Stimulated activated CD8-positive, alpha-beta memory T cell treated with anti-CD3 and anti-CD28 coated beads, Interleukin-15, amount 100 ng/mL, for 48 hours (primary cell): ENCODE results near the gene ST3GAL3.
"Not testable (repeated sequence)": the region's sequence is repeated elsewhere in the genome, so short reads cannot be mapped to it uniquely, and the experiment has no call there.

Source experiments
- DNase-seq, 2 donors: peaks; one replicate each; pipeline ENCODE4 v3.0.0-alpha.2; 2020; ENCODE audit warnings: low read depth in 2 of 2

ST3GAL3 gene

GRCh38 chr1:43822040-43822690, 114.8 kb downstream of the ST3GAL3 start:
- DNase-seq: no peak

GRCh38 chr1:43824795-43825194, 117.5 kb downstream of the ST3GAL3 start:
- no peak for DNase-seq

- DNase-seq: no peak
Observed at GRCh38 chr1:43828574-43828973, 121.2 kb downstream of the ST3GAL3 start.

GRCh38 chr1:43830802-43831201, 123.5 kb downstream of the ST3GAL3 start:
- DNase-seq: no peak

- no peak for DNase-seq
Observed at GRCh38 chr1:43831851-43832250, 124.5 kb downstream of the ST3GAL3 start.

- peak in 1 of 2 donors; percentile 12 for DNase-seq
Observed at GRCh38 chr1:43832255-43832654, 124.9 kb downstream of the ST3GAL3 start.

GRCh38 chr1:43832998-43833397, 125.7 kb downstream of the ST3GAL3 start:
- DNase-seq: no peak

- not testable (repeated sequence) for DNase-seq
Observed at GRCh38 chr1:43833902-43834279, 126.6 kb downstream of the ST3GAL3 start.

GRCh38 chr1:43834280-43835081, 127.1 kb downstream of the ST3GAL3 start:
- peak; percentile 14 to 30 for DNase-seq

- DNase-seq: no peak
Observed at GRCh38 chr1:43835082-43836021, 128.0 kb downstream of the ST3GAL3 start.

- DNase-seq: peak; percentile 28 to 76
Observed at GRCh38 chr1:43836267-43836951, 129.1 kb downstream of the ST3GAL3 start.

GRCh38 chr1:43839056-43839455, 131.7 kb downstream of the ST3GAL3 start:
- DNase-seq: no peak

- no peak for DNase-seq
Observed at GRCh38 chr1:43841321-43842174, 134.2 kb downstream of the ST3GAL3 start.

GRCh38 chr1:43842175-43842498, 134.8 kb downstream of the ST3GAL3 start:
- DNase-seq: no peak

GRCh38 chr1:43843684-43844083, 136.3 kb downstream of the ST3GAL3 start:
- DNase-seq: no peak

- no peak for DNase-seq
Observed at GRCh38 chr1:43844114-43844513, 136.8 kb downstream of the ST3GAL3 start.

- DNase-seq: no peak
Observed at GRCh38 chr1:43847290-43847689, 140.0 kb downstream of the ST3GAL3 start.

- no peak for DNase-seq
Observed at GRCh38 chr1:43847882-43848281, 140.5 kb downstream of the ST3GAL3 start.

GRCh38 chr1:43849670-43850069, 142.3 kb downstream of the ST3GAL3 start:
- DNase-seq: no peak

GRCh38 chr1:43850591-43851233, 143.4 kb downstream of the ST3GAL3 start:
- no peak for DNase-seq
